Colonic mucosa (tissue), 4 donors: Measurements from ENCODE around the gene CKAP5. TPM values are rescaled to one million over a fixed set of nuclear protein-coding genes. Genes with fewer than 3 reads are reported as not detected.

Source experiments
- DNase-seq: peaks from one replicate; pipeline ENCODE4 v3.0.0-alpha.2; 2020
- H3K27ac ChIP-seq: fragments of 200-600 bp; one replicate; pipeline ENCODE4 v1.8.0; 2021
- H3K27me3 ChIP-seq: fragments of 200-600 bp; one replicate; pipeline ENCODE4 v1.8.0; 2021
- H3K36me3 ChIP-seq: fragments of 200-600 bp; one replicate; pipeline ENCODE4 v1.8.0; 2021
- H3K4me1 ChIP-seq: fragments of 200-600 bp; one replicate; pipeline ENCODE4 v1.8.0; 2021; ENCODE audit warnings: mild to moderate bottlenecking
- H3K4me3 ChIP-seq: fragments of 200-600 bp; one replicate; pipeline ENCODE4 v1.8.0; 2021
- H3K9ac ChIP-seq, 2 donors: one replicate each; pipeline ENCODE4 v1.7.0; 2013; ENCODE audit warnings: control low read depth in 2 of 2, low read depth in 2 of 2, low read length in 2 of 2
- H3K9me3 ChIP-seq: fragments of 200-600 bp; one replicate; pipeline ENCODE4 v1.8.0; 2021
- CTCF ChIP-seq: fragments of 200-600 bp; IDR thresholded peaks from one replicate; pipeline ENCODE4 v1.8.0; 2022; ENCODE audit warnings: antibody characterized with exemption, mild to moderate bottlenecking
- intact Hi-C: fragments of 100-400 bp; cut with DNase I; formaldehyde crosslinking; loops from one replicate; pipeline ENCODE4 v1.14.1; 2022
- total RNA-seq, 2 donors: library from RNA; stranded (reverse); fragmentation: NEBNext Ultra II Directional in 1 of 2; extraction: Animal tissue kit (Norgen Biotek cat#: 25700) in 1 of 2; gene quantifications; one replicate each; pipeline ENCODE4 v1.2.1, GENCODE V29; 2021
- donor health status: healthy.
- donor health status: DM: no; HTN: no; CAD: no.
- donor health status: DM: no; HTN: no; CAD: no.

The CKAP5 gene
- total RNA-seq, 2 donors from 2014 or later, result 71.2 to 105 TPM

- no peak for DNase-seq
- Histone ChIP-seq H3K9me3 (no peaks in the 10 kb centered on the region), H3K9ac (no peak overlapping the region), H3K4me3 (no peak overlapping the region), H3K36me3 (no peaks in the 10 kb centered on the region), H3K27ac (no peak overlapping the region), H3K4me1 (no peaks in the 10 kb centered on the region), H3K27me3 (no peaks in the 10 kb centered on the region)
- intact Hi-C loops, result no loop called here
- no peak for TF ChIP-seq CTCF
Measured at GRCh38 chr11:46724088-46724487, 122.0 kb downstream of the CKAP5 start.

- H3K9me3 ChIP-seq, result no peaks in the 10 kb centered on the region
- intact Hi-C loops, result no loop called here
- H3K36me3 ChIP-seq, result no peaks in the 10 kb centered on the region
- peaks cover 3% of the 10 kb centered on the region for H3K4me1 ChIP-seq
- no peak for DNase-seq
- no peak for TF ChIP-seq CTCF
- H3K9ac ChIP-seq, result no peak overlapping the region
- no peak overlapping the region for H3K27ac ChIP-seq
- H3K4me3 ChIP-seq, result no peak overlapping the region
- H3K27me3 ChIP-seq, result no peaks in the 10 kb centered on the region
Measured at GRCh38 chr11:46723359-46723680, 122.8 kb downstream of the CKAP5 start.

- H3K4me1 ChIP-seq, result peaks cover 8% of the 10 kb centered on the region
- no peak overlapping the region for H3K9ac ChIP-seq
- H3K36me3 ChIP-seq, result no peaks in the 10 kb centered on the region
- H3K27me3 ChIP-seq, result no peaks in the 10 kb centered on the region
- intact Hi-C loops, result no loop called here
- no peak for DNase-seq
- H3K9me3 ChIP-seq, result no peaks in the 10 kb centered on the region
- no peak for TF ChIP-seq CTCF
- H3K4me3 ChIP-seq, result no peak overlapping the region
- H3K27ac ChIP-seq, result no peak overlapping the region
Measured at GRCh38 chr11:46722566-46723358, 123.3 kb downstream of the CKAP5 start.

- no peak for DNase-seq
Measured at GRCh38 chr11:46721286-46721685, 124.8 kb downstream of the CKAP5 start.

GRCh38 chr11:46719543-46720218, 126.4 kb downstream of the CKAP5 start:
- no peak for DNase-seq
- TF ChIP-seq CTCF, result no peak
- H3K9ac ChIP-seq, result no peak overlapping the region
- H3K9me3 ChIP-seq, result no peaks in the 10 kb centered on the region
- H3K27me3 ChIP-seq, result no peaks in the 10 kb centered on the region
- H3K4me3 ChIP-seq, result no peak overlapping the region
- intact Hi-C loops, result no loop called here
- no peaks in the 10 kb centered on the region for H3K36me3 ChIP-seq
- H3K4me1 ChIP-seq, result peaks cover 8% of the 10 kb centered on the region
- H3K27ac ChIP-seq, result no peak overlapping the region

More at GRCh38 chr11:46721286-46721685, 124.8 kb downstream of the CKAP5 start:
- H3K4me1 ChIP-seq, result peaks cover 8% of the 10 kb centered on the region
- H3K9ac ChIP-seq, result no peak overlapping the region
- no peaks in the 10 kb centered on the region for H3K27me3 ChIP-seq
- no peak overlapping the region for H3K4me3 ChIP-seq
- H3K9me3 ChIP-seq, result no peaks in the 10 kb centered on the region
- H3K36me3 ChIP-seq, result no peaks in the 10 kb centered on the region
- intact Hi-C loops, result no loop called here
- TF ChIP-seq CTCF, result no peak
- H3K27ac ChIP-seq, result no peak overlapping the region
